Measurements from ENCODE around the gene PTGER2.

GRCh38 chr14:52283099-52283498, 31.0 kb upstream of the PTGER2 start:
- TF ChIP-seq CTCF (IDR thresholded peaks at IDR 0.05; ENCODE audit: borderline replicate concordance, extremely low read depth, low read length, poor library complexity, severe bottlenecking) = no peak
- no peak for TF ChIP-seq EZH2 (IDR thresholded peaks at IDR 0.05; ENCODE audit: borderline replicate concordance, low read depth, low read length, severe bottlenecking)
